HG03025 (cell line): ENCODE data around the gene COMT.

Experiments
- ATAC-seq: cut with Tn5 transposase; IDR thresholded peaks from one replicate; pipeline ENCODE4 v1.9.1; 2021; ENCODE audit warnings: mild to moderate bottlenecking, moderate library complexity; ENCODE audit not compliant: unreplicated experiment, low FRiP score

COMT gene

GRCh38 chr22:19967850-19968449 is 26.4 kb downstream of the COMT start:
- no peak for ATAC-seq

GRCh38 chr22:19968450-19968891 is 26.9 kb downstream of the COMT start:
- no peak for ATAC-seq

GRCh38 chr22:19969141-19969928 is 27.8 kb downstream of the COMT start:
- ATAC-seq: no peak

- no peak for ATAC-seq
Measured at GRCh38 chr22:19970031-19970478, 28.5 kb downstream of the COMT start.

- ATAC-seq: no peak
Measured at GRCh38 chr22:19970479-19971275, 29.1 kb downstream of the COMT start.

- no peak for ATAC-seq
Measured at GRCh38 chr22:19971276-19972124, 29.9 kb downstream of the COMT start.

- ATAC-seq: no peak
Measured at GRCh38 chr22:19972251-19972650, 30.7 kb downstream of the COMT start.

- no peak for ATAC-seq
Measured at GRCh38 chr22:19972652-19973550, 31.3 kb downstream of the COMT start.

GRCh38 chr22:19973551-19974267 is 32.1 kb downstream of the COMT start:
- ATAC-seq: no peak

GRCh38 chr22:19974268-19974861 is 32.8 kb downstream of the COMT start:
- no peak for ATAC-seq

- no peak for ATAC-seq
Measured at GRCh38 chr22:19974935-19975706, 33.5 kb downstream of the COMT start.

GRCh38 chr22:19975707-19976035 is 34.1 kb downstream of the COMT start:
- no peak for ATAC-seq

- no peak for ATAC-seq
Measured at GRCh38 chr22:19976671-19977070, 35.1 kb downstream of the COMT start.

GRCh38 chr22:19977296-19978243 is 36.0 kb downstream of the COMT start:
- ATAC-seq: no peak

- ATAC-seq: no peak
Measured at GRCh38 chr22:19978748-19979147, 37.2 kb downstream of the COMT start.

- no peak for ATAC-seq
Measured at GRCh38 chr22:19979712-19980493, 38.3 kb downstream of the COMT start.
